HG03432 (cell line): ENCODE measurements around the gene CAMK2B.

Source experiments
- ATAC-seq: cut with Tn5 transposase; IDR thresholded peaks from one replicate; pipeline ENCODE4 v1.9.1; 2021; ENCODE audit warnings: mild to moderate bottlenecking, moderate library complexity; ENCODE audit not compliant: unreplicated experiment

CAMK2B gene

GRCh38 chr7:44325201-44325671 lies at the start of gene CAMK2B:
CAMK2B (minus strand) TSS chr7:44325594; CDS start chr7:44325421, 173 bp downstream.
- ATAC-seq = no peak

DNA sequence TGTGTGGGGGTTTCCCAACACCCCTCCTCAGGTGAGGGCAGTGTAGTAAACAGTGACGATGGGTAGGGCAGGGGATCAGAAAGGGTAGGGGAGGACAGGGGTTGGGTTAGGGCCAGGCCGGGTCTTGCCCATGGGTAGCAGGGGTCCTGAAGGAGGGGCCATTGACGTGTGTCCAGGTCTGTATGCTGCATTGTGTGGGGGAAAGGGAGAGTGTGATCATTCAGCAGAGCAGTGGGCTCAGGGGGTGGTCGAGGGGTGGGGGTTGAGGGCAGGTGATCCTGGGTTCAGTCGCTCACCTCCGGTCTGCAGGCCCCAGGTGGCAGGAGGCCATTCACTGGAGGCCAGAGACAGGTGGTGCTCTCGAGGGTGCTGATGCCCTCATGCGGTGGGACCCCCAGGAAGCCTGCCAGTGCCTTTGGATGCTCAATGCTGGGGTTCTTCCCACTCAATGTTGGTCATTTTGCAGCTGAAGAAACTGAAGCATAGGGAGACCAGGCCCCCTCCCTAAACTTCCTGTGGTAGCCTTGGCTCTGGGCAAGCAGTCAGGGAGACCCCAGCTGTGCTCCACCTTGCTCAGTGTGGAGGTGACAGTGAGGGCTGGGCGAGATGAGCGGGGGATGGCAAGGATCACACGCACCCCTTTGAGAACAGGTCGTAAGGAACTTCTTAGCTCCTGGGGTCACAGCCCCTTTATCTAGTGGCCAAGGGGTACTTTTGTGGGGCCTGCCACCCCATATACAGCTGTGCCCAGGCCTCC lies 48.8 kb upstream of the CAMK2B start:
- no peak for ATAC-seq

- no peak for ATAC-seq
Observed at GRCh38 chr7:44373418-44373740, 48.0 kb upstream of the CAMK2B start.

DNA sequence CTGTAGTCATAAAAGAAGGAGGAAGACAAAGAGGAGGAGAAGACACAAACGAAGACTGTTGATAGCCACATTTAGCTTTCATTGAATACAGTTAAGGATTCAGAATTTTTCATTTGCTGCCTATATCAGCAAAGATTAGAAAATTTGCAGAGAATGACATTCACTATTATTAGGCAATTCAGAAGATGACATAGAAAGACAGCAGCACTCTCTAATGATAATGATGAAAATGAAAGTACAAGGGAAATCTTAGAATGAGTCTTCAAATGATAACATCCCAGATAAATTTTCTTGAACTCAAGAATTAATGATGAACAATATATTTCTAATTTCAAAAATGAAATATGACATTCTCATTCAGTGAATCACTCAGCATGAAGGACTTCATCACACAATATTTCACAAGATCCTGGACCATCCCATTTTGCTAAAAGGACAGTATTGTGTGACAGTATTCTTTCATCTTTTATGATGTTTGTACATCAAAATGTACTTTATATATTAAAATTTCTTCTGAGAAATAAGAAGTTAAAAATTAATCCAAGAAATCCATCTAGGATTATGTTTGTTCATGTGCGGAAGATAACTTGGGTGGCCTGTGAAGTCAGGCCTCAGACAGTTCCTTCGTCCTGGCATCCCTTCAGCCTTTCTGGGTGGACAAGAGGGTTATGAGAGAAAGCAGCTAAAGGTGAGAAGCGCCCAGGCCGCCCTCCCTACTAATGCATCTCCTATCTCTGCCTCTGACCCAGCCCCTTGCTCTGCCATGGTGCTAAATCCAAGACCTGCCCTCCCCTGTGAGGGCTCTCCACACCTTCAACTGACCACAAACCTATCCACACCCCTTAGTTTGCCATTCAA lies 47.4 kb upstream of the CAMK2B start:
- no peak for ATAC-seq

DNA sequence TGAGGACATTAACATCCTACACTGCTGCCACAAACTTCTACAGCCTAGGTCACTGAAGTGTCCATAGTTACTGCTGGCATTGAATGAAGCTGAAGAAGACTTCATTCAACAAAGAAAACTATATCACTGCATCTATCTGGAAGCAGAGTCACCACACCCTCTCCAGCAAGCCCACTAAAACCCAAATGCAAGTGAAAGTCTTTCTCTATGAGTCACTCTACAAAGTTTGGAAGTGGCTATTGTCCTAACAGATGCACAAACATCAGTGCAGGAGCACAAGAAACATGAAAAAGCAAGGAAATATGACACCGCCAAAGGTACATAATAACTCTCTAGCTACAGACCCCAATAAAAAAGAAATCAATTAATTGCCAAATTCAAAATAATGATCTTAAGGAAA lies 43.5 kb upstream of the CAMK2B start:
- ATAC-seq = no peak

- no peak for ATAC-seq
Observed at GRCh38 chr7:44368455-44368854, 43.1 kb upstream of the CAMK2B start.

DNA sequence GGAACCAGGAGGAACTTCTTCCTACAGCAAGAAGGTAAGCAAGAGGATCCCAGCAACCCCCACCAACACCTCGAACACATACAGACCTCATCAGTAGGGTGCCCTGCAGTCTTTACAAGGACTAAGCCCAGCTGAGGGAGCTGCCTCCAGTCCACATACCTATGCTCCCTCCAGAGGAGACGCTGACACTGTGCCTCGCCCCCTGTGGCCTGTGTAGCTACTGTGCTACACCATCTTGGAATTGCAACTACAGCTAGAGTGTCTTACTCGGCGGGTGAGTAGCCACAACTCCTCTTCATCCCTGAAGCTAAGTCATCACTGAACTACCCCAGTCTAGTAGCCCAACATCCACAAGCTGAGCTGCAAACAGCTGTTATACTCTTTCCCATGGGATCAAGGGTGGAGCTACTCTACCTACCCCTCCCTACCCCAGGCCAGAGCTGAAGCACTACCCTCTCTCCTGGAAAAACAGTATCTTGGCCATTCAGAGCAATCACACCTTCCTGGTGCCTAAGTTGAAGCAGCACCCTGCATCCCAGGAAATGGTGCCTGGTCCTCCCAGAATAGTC lies 42.2 kb upstream of the CAMK2B start:
- ATAC-seq = no peak

- no peak for ATAC-seq
Observed at GRCh38 chr7:44366986-44367385, 41.6 kb upstream of the CAMK2B start.

DNA sequence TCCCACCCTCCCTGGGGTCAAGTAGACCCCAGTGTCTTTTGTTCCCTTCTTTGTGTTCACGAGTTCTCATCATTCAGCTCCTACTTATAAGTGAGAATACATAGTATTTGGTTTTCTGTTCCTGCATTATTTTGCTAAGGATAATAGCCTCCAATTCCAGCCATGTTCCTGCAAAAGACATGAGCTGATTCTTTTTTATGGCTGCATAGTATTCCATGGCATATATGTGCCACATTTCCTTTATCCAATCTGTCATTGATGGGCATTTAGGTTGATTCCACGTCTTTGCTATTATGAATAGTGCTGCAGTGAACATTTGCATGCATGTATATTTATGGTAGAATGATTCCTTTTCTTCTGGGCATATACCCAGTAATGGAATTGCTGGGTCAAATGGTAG lies 28.3 kb upstream of the CAMK2B start:
- ATAC-seq = no peak

DNA sequence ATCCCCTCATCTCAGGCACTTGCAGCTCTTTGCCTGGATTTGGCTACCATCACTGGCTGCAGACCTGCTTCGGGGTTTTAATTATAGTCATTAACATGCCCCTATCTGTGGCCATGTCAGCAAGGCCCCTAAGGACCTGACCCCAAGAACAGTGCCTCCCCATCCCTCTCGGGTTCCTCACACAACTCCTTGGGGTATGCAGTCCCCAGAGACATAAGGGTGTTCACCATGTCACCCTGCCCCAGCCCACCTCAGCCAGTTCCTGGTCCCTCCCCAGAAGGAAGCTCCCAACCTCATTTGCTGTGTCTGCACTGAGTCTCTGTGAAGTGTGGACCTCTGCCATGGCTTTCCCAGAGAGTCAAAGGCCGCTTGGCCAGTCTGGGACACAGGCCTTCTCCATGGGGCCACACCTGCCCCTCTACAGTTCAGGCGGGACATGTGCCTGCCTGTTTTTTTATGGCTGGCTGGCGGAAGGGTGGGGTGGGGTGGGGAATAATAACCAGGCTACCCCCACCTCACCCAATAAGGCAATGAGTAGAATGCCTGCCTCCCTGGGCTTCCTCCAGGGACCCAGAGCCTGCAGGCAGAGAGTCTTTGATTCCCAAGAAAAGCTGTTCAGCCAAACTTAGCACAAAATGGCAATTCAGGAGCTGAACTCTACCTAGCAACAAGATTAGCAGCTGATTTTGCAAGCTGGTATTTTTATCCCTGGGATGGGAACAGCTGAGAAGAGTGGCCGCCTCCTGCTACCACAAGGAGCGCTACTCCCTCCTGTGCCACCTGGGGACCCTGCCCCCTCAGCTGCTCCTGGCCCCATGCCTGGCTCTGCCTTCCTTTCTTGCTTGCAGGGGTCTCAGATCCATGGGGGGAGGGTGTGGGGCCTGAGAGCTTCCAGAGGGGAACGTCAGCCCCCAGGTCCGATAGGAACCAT lies 23.7 kb upstream of the CAMK2B start:
- no peak for ATAC-seq

DNA sequence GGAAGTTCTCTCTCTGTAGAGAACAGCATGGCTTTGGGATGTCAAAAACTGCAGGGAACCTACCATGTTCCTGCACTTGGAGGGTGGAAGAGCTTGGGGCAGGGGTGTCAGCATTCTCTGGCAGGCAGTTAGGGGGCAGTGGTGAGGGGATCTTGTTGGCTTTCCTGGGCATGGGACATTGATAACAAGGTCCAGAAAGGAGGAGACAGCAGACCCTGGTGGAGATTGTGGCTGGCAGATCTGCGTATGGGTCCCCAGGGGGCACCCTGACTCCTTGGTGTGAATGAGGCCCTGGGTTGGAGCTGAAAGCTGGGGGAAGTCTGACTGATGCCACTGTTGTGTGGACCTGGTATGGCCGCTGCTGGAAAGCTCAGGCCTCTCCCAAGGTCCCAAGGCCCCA lies 22.9 kb upstream of the CAMK2B start:
- no peak for ATAC-seq

- ATAC-seq = no peak
Observed at GRCh38 chr7:44347546-44348114, 22.2 kb upstream of the CAMK2B start.

GRCh38 chr7:44346063-44346462 lies 20.7 kb upstream of the CAMK2B start:
- no peak for ATAC-seq

DNA sequence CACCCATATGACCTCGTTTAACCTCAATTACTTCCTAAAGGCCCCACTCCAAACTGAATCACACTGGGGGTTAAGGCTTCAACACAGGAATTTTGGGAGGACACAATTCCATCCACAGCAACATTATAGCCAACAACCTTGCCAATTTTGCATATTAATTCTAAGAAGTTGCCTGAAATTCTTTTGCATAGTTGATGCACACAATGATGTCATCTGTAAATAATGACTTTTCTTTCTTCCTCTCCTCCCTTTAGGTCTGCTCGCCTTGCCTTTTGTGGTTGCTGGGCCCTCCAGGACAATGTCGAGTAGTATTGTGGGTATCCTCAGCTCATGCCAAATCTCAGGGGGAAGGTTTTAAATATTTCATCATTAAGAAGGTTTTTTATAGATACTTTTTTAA lies 16.0 kb upstream of the CAMK2B start:
- no peak for ATAC-seq

DNA sequence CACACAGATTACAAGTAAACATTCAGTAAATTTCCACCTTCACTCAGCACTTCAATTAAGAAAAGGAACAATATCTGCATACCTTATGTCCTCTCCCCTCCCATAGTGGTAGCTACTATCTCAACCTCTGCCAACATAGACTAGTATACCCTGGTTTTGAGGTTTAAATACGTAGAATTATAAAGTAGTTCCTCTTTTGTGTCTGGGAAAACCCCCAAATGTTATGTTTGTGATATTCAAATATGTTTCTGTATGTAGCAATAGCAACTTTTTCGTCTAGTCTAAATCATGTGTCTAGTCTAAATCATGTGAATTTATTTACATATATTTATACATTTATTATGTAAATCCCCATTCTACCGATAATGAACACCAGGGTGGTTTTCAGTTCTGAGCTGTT lies 13.2 kb upstream of the CAMK2B start:
- peak; percentile 53 for ATAC-seq

- ATAC-seq = no peak
Observed at GRCh38 chr7:44336491-44336890, 11.1 kb upstream of the CAMK2B start.

- ATAC-seq = no peak
Observed at GRCh38 chr7:44335184-44335583, 9.8 kb upstream of the CAMK2B start.

- no peak for ATAC-seq
Observed at GRCh38 chr7:44334734-44335097, 9.3 kb upstream of the CAMK2B start.

DNA sequence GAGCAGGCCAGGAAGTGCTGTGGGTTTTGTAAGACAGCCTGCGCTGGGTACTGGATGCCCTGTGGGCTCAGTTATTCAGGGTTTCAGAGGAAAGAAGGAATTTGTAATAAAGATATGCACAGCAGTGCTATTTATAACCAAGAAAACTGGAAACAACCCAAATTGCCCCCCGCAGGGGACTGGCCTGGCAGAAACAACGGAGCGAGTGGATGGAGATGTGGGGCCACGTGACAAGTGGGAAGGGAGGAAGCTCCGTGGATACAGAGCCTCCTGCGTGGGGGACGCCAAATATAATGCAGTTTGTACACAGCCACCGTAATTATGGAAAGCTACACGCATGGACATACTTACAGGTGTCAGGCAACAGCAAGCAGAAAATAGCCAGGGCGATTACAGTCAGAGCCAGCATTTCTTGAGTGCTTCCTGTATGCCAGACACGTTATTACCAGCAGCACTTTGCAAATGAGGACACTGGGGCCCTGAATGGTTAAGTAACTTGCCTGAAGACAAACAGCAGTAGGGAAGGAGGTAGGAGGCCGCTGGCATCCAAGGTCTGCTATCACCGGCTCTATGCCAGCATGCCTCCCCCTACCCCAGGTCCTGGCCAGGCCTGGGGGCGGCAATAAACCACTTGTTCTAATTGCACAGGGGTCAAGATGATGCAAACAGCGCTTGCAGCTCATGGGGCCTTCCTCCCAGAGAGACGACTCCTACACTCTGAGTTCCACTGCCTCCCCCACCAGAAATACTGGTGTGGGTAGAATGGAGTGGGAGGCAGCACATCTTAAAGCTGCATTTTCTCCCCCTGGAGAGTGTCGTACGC lies 8.7 kb upstream of the CAMK2B start:
- ATAC-seq = no peak

GRCh38 chr7:44331682-44332081 lies 6.3 kb upstream of the CAMK2B start:
- ATAC-seq = no peak
